Endodermal cell (in vitro differentiated cells): ENCODE data around the gene SLPI. TPM values are rescaled to one million over a fixed set of nuclear protein-coding genes. Genes with fewer than 3 reads are reported as not detected.

Experiments
- DNase-seq: peaks from one replicate; pipeline ENCODE4 v3.0.0-alpha.2; 2017
- H3K27ac ChIP-seq: 2 replicates; pipeline ENCODE4 v1.5.1; 2013; ENCODE audit warnings: mild to moderate bottlenecking, low read depth, low read length, moderate library complexity
- H3K27me3 ChIP-seq: 2 replicates; pipeline ENCODE4 v1.6.1; 2013; ENCODE audit warnings: mild to moderate bottlenecking, low read length, moderate library complexity; ENCODE audit not compliant: insufficient read depth, control insufficient read depth, poor library complexity, severe bottlenecking
- H3K36me3 ChIP-seq: 2 replicates; pipeline ENCODE4 v1.7.0; 2013; ENCODE audit warnings: mild to moderate bottlenecking, low read length, moderate library complexity; ENCODE audit not compliant: control insufficient read depth, insufficient read depth
- H3K4me1 ChIP-seq: one replicate; pipeline ENCODE4 v1.7.0; 2013; ENCODE audit warnings: low read length; ENCODE audit not compliant: control insufficient read depth, insufficient read depth
- H3K4me3 ChIP-seq: 2 replicates; pipeline ENCODE4 v1.5.1; 2013; ENCODE audit warnings: mild to moderate bottlenecking, low read length, moderate library complexity
- H3K9ac ChIP-seq: 2 replicates; pipeline ENCODE4 v1.6.1; 2013; ENCODE audit warnings: mild to moderate bottlenecking, low read length, moderate library complexity; ENCODE audit not compliant: poor library complexity, severe bottlenecking; ENCODE audit errors: extremely low read depth
- H3K9me3 ChIP-seq: 2 replicates; pipeline ENCODE4 v1.6.1; 2013; ENCODE audit warnings: mild to moderate bottlenecking, low read length, moderate library complexity; ENCODE audit not compliant: control insufficient read depth
- H3K27ac Mint-ChIP-seq: 2 replicates; pipeline ENCODE4 v1.8.0; 2020; ENCODE audit warnings: mixed read lengths
- H3K27me3 Mint-ChIP-seq: 2 replicates; pipeline ENCODE4 v1.8.0; 2021; ENCODE audit warnings: mild to moderate bottlenecking, mixed read lengths; ENCODE audit not compliant: insufficient read depth
- H3K36me3 Mint-ChIP-seq: 2 replicates; pipeline ENCODE4 v1.8.0; 2020; ENCODE audit warnings: low read depth, mixed read lengths
- H3K4me1 Mint-ChIP-seq: 2 replicates; pipeline ENCODE4 v1.8.0; 2020; ENCODE audit warnings: mixed read lengths
- H3K4me3 Mint-ChIP-seq: 2 replicates; pipeline ENCODE4 v1.8.0; 2020; ENCODE audit warnings: mild to moderate bottlenecking, moderate library complexity, mixed read lengths
- H3K9me3 Mint-ChIP-seq: 2 replicates; pipeline ENCODE4 v1.8.0; 2020; ENCODE audit warnings: mild to moderate bottlenecking, mixed read lengths
- CTCF ChIP-seq: fragments of 200-600 bp; sonication (generic); conservative IDR thresholded peaks from 2 replicates; pipeline ENCODE4 v1.5.0; 2021; ENCODE audit warnings: antibody characterized with exemption, mild to moderate bottlenecking
- WGBS, 2 experiments: methylation state at CpG; one replicate each; pipeline versions ENCODE4 v1.1.5 to v1.1.7; 2013; ENCODE audit warnings: missing lambda C conversion rate in 2 of 2, mixed read lengths in 1 of 2; ENCODE audit not compliant: insufficient coverage in 1 of 2, insufficient read length in 1 of 2; 5-methylcytosine and 5-hydroxymethylcytosine counted together
- total RNA-seq, 2 donors: library from RNA; stranded (reverse); fragmentation: NEBNext Ultra II Directional in 1 of 2; extraction: Animal tissue kit (Norgen Biotek cat#: 25700) in 1 of 2; gene quantifications; 2 replicates in 1 of 2; 3 replicates in 1 of 2; pipeline ENCODE4 v1.2.1, GENCODE V29; 2021

SLPI gene
- total RNA-seq, 2 donors from 2014 or later = not detected

GRCh38 chr20:45269056-45269455 is 14.7 kb upstream of the SLPI start:
- H3K27ac ChIP-seq = no peak overlapping the region
- H3K4me3 ChIP-seq = no peak overlapping the region
- Mint-ChIP-seq H3K27me3 (peaks cover 2% of the 10 kb centered on the region), H3K4me3 (no peak overlapping the region), H3K9me3 (no peaks in the 10 kb centered on the region), H3K27ac (no peak overlapping the region), H3K4me1 (no peaks in the 10 kb centered on the region), H3K36me3 (no peaks in the 10 kb centered on the region)
- no peaks in the 10 kb centered on the region for H3K36me3 ChIP-seq
- no peak overlapping the region for H3K9ac ChIP-seq
- no peaks in the 10 kb centered on the region for H3K9me3 ChIP-seq
- H3K27me3 ChIP-seq = no peaks in the 10 kb centered on the region
- H3K4me1 ChIP-seq = no peaks in the 10 kb centered on the region
- no peak for TF ChIP-seq CTCF
- 88% methylated on average over 3 of the region's 3 CpGs; no CpG with 5 or more reads in 1 of the 2 experiments for WGBS, 2 experiments
- DNase-seq = no peak

- no peaks in the 10 kb centered on the region for H3K36me3 Mint-ChIP-seq
- peaks cover 2% of the 10 kb centered on the region for H3K27me3 Mint-ChIP-seq
- no peak overlapping the region for H3K4me3 Mint-ChIP-seq
- WGBS, 2 experiments = 88 to 93% methylated on average over 1 to 3 of the region's 3 CpGs
- Histone ChIP-seq H3K9ac (no peak overlapping the region), H3K27me3 (no peaks in the 10 kb centered on the region), H3K36me3 (no peaks in the 10 kb centered on the region), H3K27ac (no peak overlapping the region), H3K9me3 (no peaks in the 10 kb centered on the region), H3K4me3 (no peak overlapping the region), H3K4me1 (no peaks in the 10 kb centered on the region)
- no peaks in the 10 kb centered on the region for H3K4me1 Mint-ChIP-seq
- TF ChIP-seq CTCF = no peak
- H3K27ac Mint-ChIP-seq = no peak overlapping the region
- H3K9me3 Mint-ChIP-seq = no peaks in the 10 kb centered on the region
- no peak for DNase-seq
These were observed 14.2 kb upstream of the SLPI start for GRCh38 chr20:45268531-45268930.

- Mint-ChIP-seq H3K27ac (no peak overlapping the region), H3K9me3 (no peaks in the 10 kb centered on the region), H3K36me3 (no peaks in the 10 kb centered on the region), H3K4me3 (no peak overlapping the region), H3K4me1 (no peaks in the 10 kb centered on the region), H3K27me3 (peaks cover 2% of the 10 kb centered on the region)
- no peaks in the 10 kb centered on the region for H3K36me3 ChIP-seq
- H3K4me3 ChIP-seq = no peak overlapping the region
- no peaks in the 10 kb centered on the region for H3K27me3 ChIP-seq
- H3K9ac ChIP-seq = no peak overlapping the region
- no peaks in the 10 kb centered on the region for H3K9me3 ChIP-seq
- no peaks in the 10 kb centered on the region for H3K4me1 ChIP-seq
- no peak overlapping the region for H3K27ac ChIP-seq
- no peak for DNase-seq
- no peak for TF ChIP-seq CTCF
These were observed 12.6 kb upstream of the SLPI start for GRCh38 chr20:45266977-45267376.
